DMS53 (cell line): ENCODE data around the gene ISCU.

Experiments
- DNase-seq: peaks from one replicate; lab custom pipeline; 2025; lab: John Stamatoyannopoulos, UW

ISCU gene

DNA sequence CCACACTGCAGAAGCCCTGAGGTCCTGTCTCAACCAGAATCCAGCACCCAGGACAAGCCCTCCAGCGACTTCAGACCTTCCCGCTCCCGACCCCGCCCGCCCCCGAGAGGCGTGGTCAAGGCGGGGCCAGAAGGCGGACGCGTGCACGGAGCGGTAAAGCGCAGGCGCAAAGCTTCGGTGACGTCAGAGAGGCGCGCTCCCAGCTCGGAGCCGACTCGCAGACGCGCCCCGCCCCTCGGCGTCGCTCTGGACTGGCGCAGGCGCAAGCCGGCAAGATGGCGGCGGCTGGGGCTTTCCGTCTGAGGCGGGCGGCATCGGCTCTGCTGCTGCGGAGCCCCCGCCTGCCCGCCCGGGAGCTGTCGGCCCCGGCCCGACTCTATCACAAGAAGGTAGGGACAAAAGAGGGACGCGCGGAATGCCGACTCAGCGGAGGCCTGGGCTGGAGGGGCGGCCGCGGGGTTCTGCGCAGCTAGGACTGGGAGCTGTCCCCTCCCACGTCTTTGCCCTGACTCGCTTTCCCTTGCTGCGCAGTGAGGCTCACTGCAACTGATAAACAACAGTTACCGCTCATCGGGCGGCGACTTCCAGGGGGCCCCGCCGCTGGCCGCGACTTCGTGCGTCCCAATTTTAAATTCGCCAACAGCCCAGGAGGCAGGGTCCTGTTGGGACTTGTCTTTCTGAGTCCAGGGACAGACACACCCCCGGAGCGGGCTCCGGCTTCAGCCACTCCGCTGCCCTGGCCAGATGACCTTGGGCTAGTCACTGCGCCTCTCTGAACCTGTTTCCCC lies at the start of gene ISCU:
Gene ISCU (plus strand): TSS at position 249 of the 788 bp plus-strand sequence. CDS start 27 bp downstream, at position 276.
- DNase-seq, result peak; percentile 100

DNA sequence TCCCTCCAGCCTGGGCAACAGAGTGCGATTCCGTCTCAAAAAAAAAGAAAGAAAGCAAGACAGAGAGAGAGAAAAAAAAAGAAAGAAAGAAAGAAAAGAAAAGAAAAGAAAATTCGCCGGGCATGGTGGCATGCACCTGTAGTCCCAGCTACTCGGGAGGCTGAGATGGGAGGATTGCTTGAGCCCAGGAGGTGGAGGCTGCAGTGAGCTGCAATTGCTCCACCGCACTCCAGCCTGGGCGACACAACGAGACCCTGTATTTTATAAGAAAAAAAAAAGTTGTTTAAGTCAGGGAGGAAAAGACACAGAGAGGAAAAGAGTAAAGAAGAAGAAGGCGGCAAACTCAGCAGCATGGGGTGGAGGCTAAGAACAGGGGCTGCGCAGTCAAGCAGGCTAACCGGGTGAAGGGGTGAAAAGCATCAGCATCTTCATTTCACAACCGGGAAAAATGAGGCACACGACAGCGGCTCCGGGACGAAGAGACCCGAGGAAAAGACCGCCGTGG lies 47.9 kb upstream of the ISCU start:
- DNase-seq, result no peak

DNA sequence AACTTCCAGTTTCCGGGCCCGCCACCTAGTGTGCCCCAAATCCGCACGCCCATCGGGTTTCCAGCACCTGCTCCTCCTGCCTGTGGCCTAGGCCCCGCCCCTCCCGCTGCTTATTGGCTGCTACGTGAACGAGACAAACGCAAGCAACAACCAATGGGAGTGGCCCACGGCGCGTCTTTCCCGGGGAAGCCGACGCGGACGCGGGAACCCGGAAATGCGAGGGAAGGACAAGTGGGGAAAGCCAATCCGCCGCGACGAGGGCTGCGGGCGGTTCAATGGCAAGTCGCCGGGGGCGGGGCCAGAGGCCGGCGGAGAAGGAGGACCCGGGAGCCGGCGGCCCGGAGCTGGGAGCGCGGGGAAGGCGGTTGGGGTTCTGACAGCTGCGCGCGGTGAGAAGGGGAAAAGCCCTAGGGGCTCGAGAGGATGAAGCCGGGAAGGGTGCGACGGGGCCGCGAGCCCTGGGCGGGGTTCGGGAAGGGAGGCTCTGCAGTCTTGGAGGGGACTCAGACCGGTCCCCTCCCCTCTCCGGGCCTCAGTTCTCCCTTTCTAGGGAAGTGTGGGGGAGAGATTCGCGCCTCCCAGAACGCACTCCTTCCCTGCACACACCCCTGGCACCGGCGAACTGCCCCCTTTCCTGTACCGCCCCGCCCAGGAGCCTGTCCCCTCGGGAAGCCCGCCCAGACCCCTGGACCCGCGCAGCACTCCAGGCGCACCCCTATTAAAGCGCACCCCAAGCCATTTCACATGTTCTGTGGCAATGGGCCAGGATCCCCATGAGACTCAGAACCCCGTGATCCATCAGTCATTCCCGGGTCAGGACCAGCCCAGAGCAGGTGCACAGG lies 47.2 kb upstream of the ISCU start, which contains the start of gene FICD:
Gene FICD (plus strand): TSS at position 305 of the 842 bp plus-strand sequence. CDS start 1,696 bp downstream, outside the sequence.
- peak; percentile 100 for DNase-seq

DNA sequence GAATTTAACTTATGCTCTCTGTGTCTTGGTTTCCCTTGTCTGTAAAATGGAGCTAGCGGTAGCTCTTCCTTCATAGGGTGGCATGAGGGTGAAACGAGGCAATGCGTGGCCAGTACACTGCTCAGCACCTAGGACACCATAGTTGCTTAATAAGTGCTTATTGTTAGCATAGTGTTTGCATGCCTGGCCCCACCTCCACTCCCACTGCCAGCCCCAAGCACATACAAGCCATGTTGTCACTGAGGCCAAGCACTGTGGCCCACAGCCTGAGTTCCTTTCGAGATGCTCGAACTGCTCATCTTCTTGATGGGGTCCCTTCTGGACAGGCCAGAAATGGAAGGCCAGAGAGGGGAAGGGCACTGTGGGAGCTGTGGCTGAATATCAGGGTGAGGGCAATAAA lies 46.5 kb upstream of the ISCU start:
- DNase-seq, result peak; percentile 77

DNA sequence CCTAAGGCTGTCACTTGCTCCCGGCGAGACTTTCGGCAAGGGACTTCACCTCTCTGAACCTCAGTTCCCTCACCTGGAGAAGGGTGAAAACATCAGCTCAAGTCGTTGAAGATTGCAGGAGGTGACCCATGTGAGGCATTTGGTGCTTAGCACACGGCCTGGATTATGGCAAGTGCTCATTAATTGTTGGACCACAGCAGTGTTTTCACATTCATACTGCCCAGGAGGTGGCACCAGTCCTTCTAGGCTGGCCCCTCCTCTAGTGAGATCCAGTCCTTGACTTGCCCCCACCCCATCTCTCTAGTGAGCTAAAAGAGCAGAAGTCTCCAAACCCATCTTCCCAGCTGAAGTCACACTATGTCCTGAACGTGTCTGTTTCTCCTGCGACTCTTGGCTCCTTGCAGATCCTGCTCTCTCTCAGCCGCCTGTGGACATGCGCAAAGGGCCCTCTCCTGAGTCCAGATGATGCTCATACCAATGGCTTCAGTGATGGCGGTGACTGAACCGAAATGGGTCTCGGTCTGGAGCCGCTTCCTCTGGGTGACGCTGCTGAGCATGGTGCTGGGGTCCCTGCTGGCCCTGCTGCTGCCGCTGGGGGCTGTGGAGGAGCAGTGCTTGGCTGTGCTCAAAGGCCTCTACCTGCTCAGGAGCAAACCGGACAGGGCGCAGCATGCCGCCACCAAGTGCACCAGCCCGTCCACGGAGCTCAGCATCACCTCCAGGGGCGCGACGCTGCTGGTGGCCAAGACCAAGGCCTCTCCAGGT lies 45.7 kb upstream of the ISCU start:
- DNase-seq, result peak; percentile 42

DNA sequence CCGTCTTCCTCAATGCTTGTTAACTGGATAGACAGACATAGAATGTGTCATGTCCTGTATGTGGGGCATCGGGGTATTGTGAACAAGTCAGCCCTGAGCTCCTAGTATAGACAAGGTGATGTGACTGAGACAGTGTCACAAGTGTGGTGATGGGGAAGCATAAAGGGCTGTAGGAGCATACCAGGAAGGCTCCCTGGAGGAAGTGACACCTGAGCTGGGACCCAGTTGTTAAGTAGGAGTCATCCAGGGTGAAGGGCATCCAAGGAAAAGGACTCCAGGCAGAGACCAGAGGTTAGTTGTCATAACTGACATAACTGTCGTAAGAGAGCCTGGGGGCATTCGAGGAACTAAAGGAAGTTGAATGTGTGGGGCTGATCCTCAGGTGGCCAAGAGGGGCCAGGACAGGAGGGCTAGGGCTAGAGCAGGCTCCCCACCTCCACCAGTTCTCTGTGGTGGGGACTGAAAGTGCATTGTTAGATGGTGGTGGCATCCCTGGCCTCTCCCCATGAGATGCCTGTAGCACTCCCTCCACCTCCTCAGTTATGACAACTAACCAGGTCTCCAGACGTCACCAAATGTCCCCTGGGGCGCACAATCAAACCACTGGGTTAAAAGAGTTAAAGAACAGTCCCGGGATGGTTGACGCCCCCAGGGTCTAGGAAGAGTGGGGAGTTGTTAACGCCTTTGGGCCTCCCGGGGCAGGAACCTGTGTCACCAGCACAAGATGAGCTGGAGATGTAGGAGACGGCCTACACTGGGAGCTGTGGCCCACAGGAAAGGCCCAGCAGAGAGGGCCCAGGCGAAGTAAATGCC lies 44.9 kb upstream of the ISCU start:
- peak; percentile 21 for DNase-seq

DNA sequence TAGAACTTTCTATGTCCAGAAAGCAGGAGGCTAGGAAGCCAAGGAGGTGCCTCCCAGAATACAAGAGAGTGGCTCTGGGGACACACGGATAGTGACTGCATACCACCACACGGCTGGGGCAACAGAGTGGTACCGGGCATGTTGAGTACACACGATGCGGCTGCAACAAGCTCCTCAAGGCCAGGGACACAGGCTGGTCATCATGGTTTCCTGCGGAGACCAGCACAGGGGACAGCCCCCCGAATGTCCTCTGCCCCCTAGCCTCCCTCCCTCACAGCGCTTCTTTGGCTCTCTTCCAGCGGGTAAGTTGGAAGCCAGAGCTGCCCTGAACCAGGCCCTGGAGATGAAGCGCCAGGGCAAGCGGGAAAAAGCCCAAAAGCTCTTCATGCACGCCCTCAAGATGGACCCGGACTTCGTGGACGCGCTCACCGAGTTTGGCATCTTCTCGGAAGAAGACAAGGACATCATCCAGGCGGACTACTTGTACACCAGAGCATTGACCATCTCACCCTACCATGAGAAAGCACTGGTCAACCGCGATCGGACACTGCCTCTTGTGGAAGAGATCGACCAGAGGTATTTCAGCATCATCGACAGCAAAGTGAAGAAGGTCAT lies 44.2 kb upstream of the ISCU start:
- DNase-seq, result peak; percentile 30

DNA sequence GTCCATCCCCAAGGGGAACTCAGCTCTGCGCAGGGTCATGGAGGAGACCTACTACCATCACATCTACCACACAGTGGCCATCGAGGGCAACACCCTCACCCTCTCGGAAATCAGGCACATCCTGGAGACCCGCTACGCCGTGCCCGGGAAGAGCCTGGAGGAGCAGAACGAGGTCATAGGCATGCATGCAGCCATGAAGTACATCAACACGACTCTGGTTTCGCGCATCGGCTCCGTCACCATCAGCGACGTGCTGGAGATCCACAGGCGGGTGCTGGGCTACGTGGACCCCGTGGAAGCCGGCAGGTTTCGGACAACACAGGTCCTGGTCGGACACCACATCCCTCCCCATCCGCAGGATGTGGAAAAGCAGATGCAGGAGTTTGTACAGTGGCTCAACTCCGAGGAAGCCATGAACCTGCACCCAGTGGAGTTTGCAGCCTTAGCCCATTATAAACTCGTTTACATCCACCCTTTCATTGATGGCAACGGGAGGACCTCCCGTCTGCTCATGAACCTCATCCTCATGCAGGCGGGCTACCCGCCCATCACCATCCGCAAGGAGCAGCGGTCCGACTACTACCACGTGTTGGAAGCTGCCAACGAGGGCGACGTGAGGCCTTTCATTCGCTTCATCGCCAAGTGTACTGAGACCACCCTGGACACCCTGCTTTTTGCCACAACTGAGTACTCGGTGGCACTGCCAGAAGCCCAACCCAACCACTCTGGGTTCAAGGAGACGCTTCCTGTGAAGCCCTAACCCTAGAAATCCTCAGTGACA lies 43.5 kb upstream of the ISCU start:
- DNase-seq, result no peak

DNA sequence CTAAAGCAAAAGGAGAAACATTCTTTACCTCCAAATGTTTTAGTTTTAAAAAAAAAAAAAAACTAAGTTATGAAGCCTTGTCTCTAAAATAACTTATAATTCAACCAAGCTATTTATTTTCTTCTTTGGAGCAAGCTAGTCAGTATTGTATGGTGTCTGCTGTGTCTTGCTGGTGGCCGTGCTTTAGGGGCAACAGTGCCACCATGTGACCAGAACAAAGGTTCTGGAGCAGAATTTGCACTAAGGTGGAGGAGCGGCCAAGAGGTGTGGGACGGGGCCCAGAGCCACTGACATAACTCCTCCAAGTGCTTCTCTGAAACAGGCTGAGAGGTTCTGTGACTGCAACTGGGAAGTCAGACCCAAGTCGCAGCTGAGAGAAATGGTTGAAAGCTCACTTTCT lies 42.8 kb upstream of the ISCU start:
- peak; percentile 31 for DNase-seq

DNA sequence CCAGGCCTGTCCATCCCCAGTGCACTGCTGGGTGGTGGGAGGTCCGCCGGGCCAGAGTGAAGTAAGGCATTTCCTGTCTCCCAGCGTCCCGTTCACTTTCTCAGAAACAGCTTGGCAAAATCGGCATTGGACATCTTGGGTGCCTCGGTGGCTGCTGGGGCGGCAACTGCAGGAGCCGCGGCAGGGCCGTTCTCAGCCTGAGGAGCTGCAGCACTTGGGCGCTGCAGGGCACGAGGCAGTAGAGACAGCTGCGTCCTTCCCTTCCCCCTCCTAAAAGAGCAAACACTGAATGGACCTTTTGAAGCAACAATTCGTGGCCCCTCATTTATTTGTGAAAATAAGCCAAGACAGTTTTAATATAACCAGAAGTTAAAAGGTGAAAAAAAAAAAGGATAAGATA lies 39.0 kb upstream of the ISCU start:
- DNase-seq, result no peak

DNA sequence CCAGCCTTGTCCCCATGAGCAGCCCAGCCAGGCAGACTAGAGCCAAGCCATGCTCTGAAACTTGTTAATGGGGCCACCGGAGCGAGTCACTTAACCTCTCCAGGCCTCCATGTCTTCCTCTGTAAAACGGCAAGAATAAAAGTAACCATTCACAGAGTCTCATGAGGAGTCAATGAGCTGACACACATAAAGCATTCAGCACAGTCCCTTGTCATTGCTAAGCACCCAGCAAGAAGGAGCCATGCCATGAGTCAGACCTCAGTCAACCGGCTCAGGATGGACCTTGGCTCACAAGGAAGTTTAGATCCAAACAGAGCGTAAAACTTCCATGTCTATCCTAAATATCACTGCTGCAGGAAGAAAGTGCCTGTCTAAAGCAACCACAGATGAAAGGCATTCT lies 36.7 kb upstream of the ISCU start:
- no peak for DNase-seq

DNA sequence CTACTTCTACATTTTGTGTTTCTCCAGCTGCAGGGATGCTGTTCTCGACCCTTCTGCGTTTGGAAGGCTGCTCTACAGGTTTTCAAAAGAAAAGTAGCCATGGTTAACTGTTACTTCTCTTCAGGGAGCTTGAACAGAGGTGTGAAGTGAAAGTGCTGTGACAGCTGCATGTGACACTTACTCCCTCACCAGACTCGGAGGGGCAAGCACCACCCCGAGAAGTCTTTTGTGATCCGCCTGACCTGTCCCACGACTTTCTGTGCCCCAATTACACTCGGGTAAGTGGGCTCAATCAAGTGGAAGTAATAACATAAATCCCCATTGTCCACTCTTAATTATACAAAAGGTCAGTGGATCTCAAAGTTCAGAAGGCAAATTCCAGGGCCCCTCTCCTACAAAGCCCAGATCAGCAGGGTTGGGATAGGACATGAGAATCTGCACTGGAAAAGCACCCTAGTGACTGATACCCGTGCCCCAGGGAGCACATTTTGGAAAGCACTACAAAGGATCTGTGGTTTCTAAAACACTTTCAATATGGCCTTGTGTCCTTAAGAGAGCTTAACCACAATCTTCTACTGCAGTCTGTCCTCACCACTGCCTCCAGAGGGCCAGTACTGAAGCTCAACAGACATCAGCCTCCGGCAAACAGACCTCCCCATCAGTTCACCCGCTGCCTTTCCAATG lies 35.8 kb upstream of the ISCU start:
- DNase-seq, result no peak

DNA sequence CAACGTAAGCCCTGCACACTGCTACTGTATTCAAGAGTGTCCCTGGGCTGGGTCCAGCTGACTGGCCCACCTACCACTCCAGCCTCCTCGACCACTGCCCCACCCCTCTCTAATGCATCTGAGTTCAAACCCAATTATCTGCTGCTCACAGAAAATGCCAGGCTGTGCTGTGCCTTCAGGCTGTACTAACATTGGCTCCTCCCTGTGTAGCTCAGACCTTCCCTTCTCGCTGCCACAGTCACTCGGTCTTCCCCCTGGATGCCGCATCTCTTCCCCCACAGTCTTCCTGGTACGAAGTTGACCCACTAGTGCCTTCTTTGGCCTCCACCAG lies 35.3 kb upstream of the ISCU start:
- DNase-seq, result no peak

DNA sequence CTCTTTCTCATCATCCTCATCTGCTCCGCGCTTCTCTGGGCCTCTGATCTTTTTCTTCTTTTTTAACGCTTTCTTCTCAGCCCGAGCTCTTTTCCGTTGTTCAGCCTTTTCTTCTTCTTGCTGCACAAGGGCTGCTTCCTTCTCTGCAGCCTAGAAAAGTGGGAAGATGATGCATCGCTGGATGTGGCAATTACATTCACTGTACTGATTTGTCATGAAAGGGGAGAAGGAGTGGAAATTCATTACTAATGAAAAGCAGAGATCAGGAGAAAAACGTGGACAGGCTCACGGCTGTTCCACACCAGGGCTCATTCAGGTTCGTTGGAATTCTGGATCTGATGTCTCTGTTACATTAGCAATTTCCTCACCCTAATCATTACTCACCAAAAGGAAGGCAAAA lies 32.2 kb upstream of the ISCU start:
- no peak for DNase-seq

DNA sequence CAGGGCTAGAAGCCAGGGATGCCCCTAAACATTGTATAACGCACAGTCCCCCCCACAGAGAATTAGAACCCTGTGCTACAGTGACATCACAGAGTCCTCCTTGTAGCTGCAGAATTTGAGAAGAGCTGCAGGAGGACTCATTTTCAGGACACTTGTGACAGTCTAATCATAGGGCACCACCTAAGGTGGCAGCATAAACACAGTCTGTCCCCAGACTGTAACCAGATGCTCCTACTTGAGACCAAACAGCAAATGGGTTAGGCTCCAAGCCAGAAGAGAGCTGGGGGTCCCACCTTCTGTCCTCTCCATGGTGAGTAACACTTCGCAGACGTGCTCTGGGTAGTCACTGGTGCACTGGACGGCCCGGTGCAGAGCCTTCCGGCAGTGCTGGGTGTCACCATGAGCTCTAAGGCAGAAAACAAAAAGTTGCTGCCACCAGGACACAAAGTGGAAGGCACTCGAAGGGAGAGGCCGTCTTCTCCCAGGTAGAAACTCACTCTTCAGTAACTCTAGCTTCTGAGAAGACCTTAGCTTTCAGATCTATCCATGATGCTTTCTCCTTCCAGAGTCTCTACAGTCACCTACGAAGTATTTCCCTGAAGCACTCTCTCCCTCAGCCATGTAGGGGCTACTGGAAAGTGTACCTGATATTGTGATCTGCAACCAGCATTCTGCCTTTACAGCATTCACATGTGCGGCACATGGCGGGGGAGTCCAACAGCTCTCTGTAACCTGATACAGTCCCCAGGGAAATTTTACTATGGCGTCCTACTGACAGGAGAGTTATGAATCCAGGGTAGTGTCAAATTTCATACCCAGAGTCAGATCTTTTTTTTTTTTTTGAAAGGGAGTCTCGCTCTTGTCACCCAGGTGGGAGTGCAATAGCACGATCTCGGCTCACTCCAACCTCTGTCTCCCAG lies 30.2 kb upstream of the ISCU start:
- DNase-seq, result no peak

DNA sequence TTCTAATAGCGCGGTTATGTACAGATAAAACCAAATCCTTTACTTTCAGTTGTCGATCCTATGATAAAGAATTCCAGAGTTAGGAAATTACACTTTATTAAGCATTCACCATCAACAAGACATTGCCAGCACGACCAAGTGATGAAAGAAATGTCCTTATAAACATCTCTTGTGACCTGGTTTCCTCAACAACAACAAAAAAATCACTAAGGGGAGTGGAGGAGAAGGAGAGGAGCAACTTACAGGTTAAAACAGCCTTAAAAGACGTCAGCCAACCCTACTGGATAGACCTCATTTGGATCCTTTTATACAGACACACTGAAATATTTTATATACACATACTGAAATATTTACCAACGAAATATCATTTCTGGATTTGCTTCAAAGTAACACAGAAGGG lies 24.2 kb upstream of the ISCU start:
- no peak for DNase-seq

DNA sequence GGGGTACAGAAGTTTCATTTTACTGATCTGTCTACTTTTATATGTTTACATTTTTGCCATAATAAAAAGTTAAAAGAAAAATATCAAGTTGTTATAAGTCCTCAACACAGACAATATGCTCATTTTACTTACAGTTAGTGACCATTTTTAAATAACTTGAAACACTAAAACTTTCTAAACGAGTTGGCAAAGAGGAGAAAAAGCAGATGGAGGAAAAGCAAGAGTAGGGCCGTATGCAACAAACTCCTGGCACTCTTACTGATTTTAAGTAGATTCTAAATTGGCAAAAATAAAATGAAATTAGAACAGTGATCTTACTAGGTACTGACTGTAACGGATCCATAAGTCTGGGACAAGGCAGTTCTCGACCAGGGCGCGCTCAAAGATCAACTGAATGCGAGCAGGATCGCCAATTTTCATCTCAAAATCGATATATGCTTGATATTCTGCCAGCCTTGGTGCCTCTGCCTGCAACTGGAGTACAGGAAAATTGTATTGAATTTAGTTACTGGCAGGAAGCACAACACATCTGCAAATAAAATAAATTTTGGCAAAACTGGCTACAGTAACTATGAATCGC lies 23.7 kb upstream of the ISCU start:
- no peak for DNase-seq

DNA sequence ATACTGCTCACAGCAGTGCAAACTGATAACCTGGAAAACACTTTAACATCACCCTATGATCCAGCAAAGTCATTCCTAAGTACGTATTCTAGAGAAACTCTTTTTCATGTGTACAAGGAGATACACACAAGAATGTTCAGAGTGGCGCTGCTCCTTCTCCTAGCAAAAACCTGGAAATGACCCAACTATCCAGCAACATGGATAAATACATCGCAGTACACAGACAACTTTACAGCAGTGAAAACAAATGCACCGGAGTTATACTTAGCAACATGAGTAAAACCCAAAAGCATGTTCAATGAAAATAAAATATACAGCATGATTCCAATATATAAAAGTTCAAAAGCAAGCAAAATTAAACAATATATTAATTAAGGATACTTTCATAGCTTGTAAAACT lies 20.1 kb upstream of the ISCU start:
- DNase-seq, result no peak
